Measurements from ENCODE around the gene GPRIN1.

- TF ChIP-seq, protein P1, sequence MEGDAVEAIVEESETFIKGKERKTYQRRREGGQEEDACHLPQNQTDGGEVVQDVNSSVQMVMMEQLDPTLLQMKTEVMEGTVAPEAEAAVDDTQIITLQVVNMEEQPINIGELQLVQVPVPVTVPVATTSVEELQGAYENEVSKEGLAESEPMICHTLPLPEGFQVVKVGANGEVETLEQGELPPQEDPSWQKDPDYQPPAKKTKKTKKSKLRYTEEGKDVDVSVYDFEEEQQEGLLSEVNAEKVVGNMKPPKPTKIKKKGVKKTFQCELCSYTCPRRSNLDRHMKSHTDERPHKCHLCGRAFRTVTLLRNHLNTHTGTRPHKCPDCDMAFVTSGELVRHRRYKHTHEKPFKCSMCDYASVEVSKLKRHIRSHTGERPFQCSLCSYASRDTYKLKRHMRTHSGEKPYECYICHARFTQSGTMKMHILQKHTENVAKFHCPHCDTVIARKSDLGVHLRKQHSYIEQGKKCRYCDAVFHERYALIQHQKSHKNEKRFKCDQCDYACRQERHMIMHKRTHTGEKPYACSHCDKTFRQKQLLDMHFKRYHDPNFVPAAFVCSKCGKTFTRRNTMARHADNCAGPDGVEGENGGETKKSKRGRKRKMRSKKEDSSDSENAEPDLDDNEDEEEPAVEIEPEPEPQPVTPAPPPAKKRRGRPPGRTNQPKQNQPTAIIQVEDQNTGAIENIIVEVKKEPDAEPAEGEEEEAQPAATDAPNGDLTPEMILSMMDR (IDR thresholded peaks at IDR 0.05): no peak
- TF ChIP-seq POLR2A (IDR thresholded peaks at IDR 0.05): no peak
These were observed 52.1 kb downstream of the GPRIN1 start for GRCh38 chr5:176557846-176558245.

Data from Peyer's patch (tissue), 4 donors.